H9 (cell line): Measurements from ENCODE around the gene SCG2. TPM values are rescaled to one million over a fixed set of nuclear protein-coding genes. Genes with fewer than 3 reads are reported as not detected.

Experiments used
- DNase-seq: peaks from one replicate; pipeline ENCODE4 v3.0.0-alpha.2; 2017
- H2AFZ ChIP-seq: one replicate; pipeline ENCODE4 v1.6.1; 2013; ENCODE audit warnings: mild to moderate bottlenecking, low read length, control low read depth, moderate library complexity
- H2AK5ac ChIP-seq: 2 replicates; pipeline ENCODE4 v1.6.1; 2013; ENCODE audit warnings: low read length, control low read depth, mixed read lengths; ENCODE audit not compliant: insufficient read length
- H2BK120ac ChIP-seq: one replicate; pipeline ENCODE4 v1.6.1; 2013; ENCODE audit warnings: low read depth, mild to moderate bottlenecking, low read length, control low read depth, inconsistent platforms; ENCODE audit not compliant: poor library complexity, severe bottlenecking
- H2BK12ac ChIP-seq: 2 replicates; pipeline ENCODE4 v1.6.1; 2013; ENCODE audit warnings: low read length, control low read depth, mixed read lengths, low read depth; ENCODE audit not compliant: insufficient read length
- H2BK15ac ChIP-seq: 2 replicates; pipeline ENCODE4 v1.6.1; 2013; ENCODE audit warnings: low read depth, low read length, control low read depth
- H2BK20ac ChIP-seq: one replicate; pipeline ENCODE4 v1.6.1; 2013; ENCODE audit warnings: low read depth, mild to moderate bottlenecking, low read length, control low read depth, inconsistent platforms; ENCODE audit not compliant: poor library complexity, severe bottlenecking
- H2BK5ac ChIP-seq: 2 replicates; pipeline ENCODE4 v1.6.1; 2013; ENCODE audit warnings: low read length, control low read depth, mixed read lengths; ENCODE audit not compliant: insufficient read length
- H3K14ac ChIP-seq: 2 replicates; pipeline ENCODE4 v1.6.1; 2013; ENCODE audit warnings: low read length, control low read depth; ENCODE audit not compliant: insufficient read depth
- H3K18ac ChIP-seq: 2 replicates; pipeline ENCODE4 v1.6.1; 2013; ENCODE audit warnings: low read depth, mild to moderate bottlenecking, mixed read lengths, low read length, control low read depth; ENCODE audit not compliant: insufficient read length
- H3K23ac ChIP-seq: 2 replicates; pipeline ENCODE4 v1.6.1; 2013; ENCODE audit warnings: low read length, control low read depth, mixed read lengths, low read depth; ENCODE audit not compliant: insufficient read length
- H3K23me2 ChIP-seq: 2 replicates; pipeline ENCODE4 v1.6.1; 2013; ENCODE audit warnings: low read depth, mild to moderate bottlenecking, mixed read lengths, low read length, control low read depth; ENCODE audit not compliant: insufficient read length, poor library complexity, severe bottlenecking
- H3K27ac ChIP-seq: 2 replicates; pipeline ENCODE4 v1.5.1; 2013; ENCODE audit warnings: low read length, control low read depth, mixed read lengths, low read depth; ENCODE audit not compliant: insufficient read length
- H3K27me3 ChIP-seq: 2 replicates; pipeline ENCODE4 v1.6.1; 2013; ENCODE audit warnings: low read length, control low read depth, inconsistent platforms; ENCODE audit not compliant: insufficient read depth
- H3K4ac ChIP-seq: 2 replicates; pipeline ENCODE4 v1.6.1; 2013; ENCODE audit warnings: low read depth, mild to moderate bottlenecking, control low read depth, inconsistent platforms, low read length, moderate library complexity
- H3K4me1 ChIP-seq: 2 replicates; pipeline ENCODE4 v1.6.1; 2013; ENCODE audit warnings: low read length, control low read depth, inconsistent platforms; ENCODE audit not compliant: insufficient read depth
- H3K4me2 ChIP-seq: 2 replicates; pipeline ENCODE4 v1.6.1; 2013; ENCODE audit warnings: low read length, control low read depth, mixed read lengths; ENCODE audit not compliant: insufficient read length, insufficient read depth
- H3K56ac ChIP-seq: 2 replicates; pipeline ENCODE4 v1.6.1; 2013; ENCODE audit warnings: low read depth, mild to moderate bottlenecking, mixed read lengths, low read length, control low read depth; ENCODE audit not compliant: insufficient read length
- H3K79me1 ChIP-seq: 2 replicates; pipeline ENCODE4 v1.6.1; 2013; ENCODE audit warnings: low read depth, mild to moderate bottlenecking, moderate library complexity, low read length, control low read depth, inconsistent platforms; ENCODE audit not compliant: insufficient read depth, poor library complexity, severe bottlenecking
- H3K79me2 ChIP-seq: 2 replicates; pipeline ENCODE4 v1.6.1; 2013; ENCODE audit warnings: low read length, control low read depth, inconsistent platforms; ENCODE audit not compliant: insufficient read depth
- H3K9ac ChIP-seq: 2 replicates; pipeline ENCODE4 v1.6.1; 2013; ENCODE audit warnings: low read length, control low read depth, mixed read lengths; ENCODE audit not compliant: insufficient read length; ENCODE audit errors: extremely low read depth
- H3K9me3 ChIP-seq: one replicate; pipeline ENCODE4 v1.6.1; 2013; ENCODE audit warnings: low read depth, low read length, inconsistent platforms; ENCODE audit not compliant: control insufficient read depth
- H3T11ph ChIP-seq: one replicate; pipeline ENCODE4 v1.6.1; 2013; ENCODE audit warnings: mild to moderate bottlenecking, low read length, control low read depth, inconsistent platforms
- H4K20me1 ChIP-seq: one replicate; pipeline ENCODE4 v1.6.1; 2013; ENCODE audit not compliant: control insufficient read depth, insufficient read length, insufficient read depth
- H4K5ac ChIP-seq: 2 replicates; pipeline ENCODE4 v1.6.1; 2013; ENCODE audit warnings: low read depth, mild to moderate bottlenecking, mixed read lengths, low read length, control low read depth; ENCODE audit not compliant: insufficient read length
- H4K8ac ChIP-seq: replicated peaks from 2 replicates; pipeline ENCODE4 v1.6.1; 2013; ENCODE audit warnings: low read length, control low read depth, mixed read lengths, low read depth; ENCODE audit not compliant: insufficient read length
- H4K91ac ChIP-seq: 2 replicates; pipeline ENCODE4 v1.6.1; 2013; ENCODE audit warnings: low read depth, mild to moderate bottlenecking, moderate library complexity, mixed read lengths, low read length, control low read depth; ENCODE audit not compliant: insufficient read length
- H3K27ac Mint-ChIP-seq, 3 experiments: 2 replicates in 2 of 3; 3 replicates in 1 of 3; pipeline ENCODE4 v1.8.0; 2020 to 2021; ENCODE audit warnings: mixed read lengths in 3 of 3, mild to moderate bottlenecking in 1 of 3, moderate library complexity in 1 of 3
- H3K27me3 Mint-ChIP-seq: 2 replicates; pipeline ENCODE4 v1.8.0; 2021; ENCODE audit warnings: low read depth, mild to moderate bottlenecking, moderate library complexity, mixed read lengths
- H3K36me3 Mint-ChIP-seq, 3 experiments: 2 replicates in 2 of 3; 3 replicates in 1 of 3; pipeline ENCODE4 v1.8.0; 2020 to 2021; ENCODE audit warnings: low read depth in 3 of 3, mixed read lengths in 3 of 3; ENCODE audit not compliant: insufficient read depth in 1 of 3
- H3K4me1 Mint-ChIP-seq, 2 experiments: 2 replicates each; pipeline ENCODE4 v1.8.0; 2020; ENCODE audit warnings: mixed read lengths in 2 of 2
- H3K4me3 Mint-ChIP-seq, 2 experiments: 2 replicates in 1 of 2; 3 replicates in 1 of 2; pipeline ENCODE4 v1.8.0; 2020 to 2021; ENCODE audit warnings: mild to moderate bottlenecking in 2 of 2, mixed read lengths in 2 of 2, moderate library complexity in 1 of 2
- H3K9me3 Mint-ChIP-seq, 2 experiments: 2 replicates in 1 of 2; 3 replicates in 1 of 2; pipeline ENCODE4 v1.8.0; 2020; ENCODE audit warnings: mild to moderate bottlenecking in 2 of 2, mixed read lengths in 2 of 2, moderate library complexity in 1 of 2
- WGBS: extraction: QIAGEN DNeasy Blood & Tissue Kit; methylation state at CpG from one replicate; pipeline ENCODE4 v1.1.7; 2013; ENCODE audit warnings: missing lambda C conversion rate, low lambda C conversion rate, mixed read lengths; ENCODE audit not compliant: insufficient read length; ENCODE audit errors: extremely low coverage; 5-methylcytosine and 5-hydroxymethylcytosine counted together
- total RNA-seq: library from RNA; stranded (reverse); gene quantifications from 2 replicates; pipeline ENCODE4 v1.2.1, GENCODE V29; 2021
- TF ChIP-seq, protein P1 (sequence below): fragments of 200-600 bp; sonication (generic); conservative IDR thresholded peaks from 3 replicates; pipeline ENCODE4 v1.8.0; 2021; ENCODE audit warnings: antibody characterized with exemption, mild to moderate bottlenecking

SCG2 gene
- total RNA-seq, 1 experiment from 2014 or later, result 4.4 TPM

GRCh38 chr2:223570784-223571183 lies 31.4 kb downstream of the SCG2 start:
- Histone ChIP-seq H3T11ph (no peak overlapping the region), H2AFZ (no peak overlapping the region), H4K20me1 (no peaks in the 10 kb centered on the region), H3K18ac (no peak overlapping the region), H3K79me2 (no peaks in the 10 kb centered on the region), H2BK12ac (no peak overlapping the region), H2BK15ac (no peak overlapping the region), H3K4ac (no peak overlapping the region), H3K4me2 (no peak overlapping the region), H2BK20ac (no peak overlapping the region), H3K9me3 (no peaks in the 10 kb centered on the region), H3K14ac (no peak overlapping the region), H2AK5ac (no peak overlapping the region), H4K5ac (no peak overlapping the region), H3K4me1 (no peaks in the 10 kb centered on the region), H3K23me2 (no peaks in the 10 kb centered on the region), H3K56ac (no peak overlapping the region), H4K8ac (no peak overlapping the region), H4K91ac (no peak overlapping the region), H3K27me3 (no peaks in the 10 kb centered on the region), H3K9ac (no peak overlapping the region), H2BK120ac (no peak overlapping the region), H2BK5ac (no peak overlapping the region), H3K79me1 (no peaks in the 10 kb centered on the region), H3K23ac (no peak overlapping the region), H3K27ac (no peak overlapping the region)
- H3K4me3 Mint-ChIP-seq, result no peak overlapping the region
- no peaks in the 10 kb centered on the region for H3K4me1 Mint-ChIP-seq
- no CpG with 5 or more reads among the region's 2 CpGs for WGBS
- H3K9me3 Mint-ChIP-seq, result no peaks in the 10 kb centered on the region
- TF ChIP-seq, protein P1, sequence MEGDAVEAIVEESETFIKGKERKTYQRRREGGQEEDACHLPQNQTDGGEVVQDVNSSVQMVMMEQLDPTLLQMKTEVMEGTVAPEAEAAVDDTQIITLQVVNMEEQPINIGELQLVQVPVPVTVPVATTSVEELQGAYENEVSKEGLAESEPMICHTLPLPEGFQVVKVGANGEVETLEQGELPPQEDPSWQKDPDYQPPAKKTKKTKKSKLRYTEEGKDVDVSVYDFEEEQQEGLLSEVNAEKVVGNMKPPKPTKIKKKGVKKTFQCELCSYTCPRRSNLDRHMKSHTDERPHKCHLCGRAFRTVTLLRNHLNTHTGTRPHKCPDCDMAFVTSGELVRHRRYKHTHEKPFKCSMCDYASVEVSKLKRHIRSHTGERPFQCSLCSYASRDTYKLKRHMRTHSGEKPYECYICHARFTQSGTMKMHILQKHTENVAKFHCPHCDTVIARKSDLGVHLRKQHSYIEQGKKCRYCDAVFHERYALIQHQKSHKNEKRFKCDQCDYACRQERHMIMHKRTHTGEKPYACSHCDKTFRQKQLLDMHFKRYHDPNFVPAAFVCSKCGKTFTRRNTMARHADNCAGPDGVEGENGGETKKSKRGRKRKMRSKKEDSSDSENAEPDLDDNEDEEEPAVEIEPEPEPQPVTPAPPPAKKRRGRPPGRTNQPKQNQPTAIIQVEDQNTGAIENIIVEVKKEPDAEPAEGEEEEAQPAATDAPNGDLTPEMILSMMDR, result no peak
- no peak for DNase-seq
- H3K27me3 Mint-ChIP-seq, result peaks cover 3% of the 10 kb centered on the region
- H3K27ac Mint-ChIP-seq, result no peak overlapping the region
- no peaks in the 10 kb centered on the region for H3K36me3 Mint-ChIP-seq
